Endothelial cell of umbilical vein (primary cell): ENCODE measurements around the gene GFER. TPM values are rescaled to one million over a fixed set of nuclear protein-coding genes. Genes with fewer than 3 reads are reported as not detected.

Source experiments
- BruUV-seq: library from RNA; stranded (reverse); fragments of 400-500 nt; replicated peaks from 2 replicates; lab custom pipeline; 2021; lab: Mats Ljungman, UMichigan
- CTCF ChIA-PET: fragments of 300-600, 350-600 bp; sonication (Branson Sonifier 250); formaldehyde crosslinking; loops from one replicate; lab custom pipeline; 2021; ENCODE audit warnings: antibody characterized with exemption, inconsistent platforms; lab: Charles Lee
- POLR2A ChIA-PET: fragments of 300-600, 350-600 bp; sonication (Branson Sonifier 250); formaldehyde crosslinking; loops from one replicate; lab custom pipeline; 2021; ENCODE audit warnings: antibody characterized with exemption, inconsistent platforms; lab: Charles Lee
- DNase-seq: peaks from one replicate; pipeline ENCODE4 v3.0.0-alpha.2; 2011; ENCODE audit warnings: low read depth, low spot score
- FAIRE-seq: peaks from 2 replicates; lab custom pipeline; 2011; peaks lifted over from hg19 to GRCh38; lab: Jason Lieb, UNC
- H2AFZ ChIP-seq: 2 replicates; pipeline ENCODE4 v1.6.0; 2012; ENCODE audit warnings: low read depth, low read length, control low read depth, inconsistent platforms
- H3K27ac ChIP-seq: 2 replicates; pipeline ENCODE4 v1.5.1; 2011; ENCODE audit warnings: low read depth, mild to moderate bottlenecking, control low read depth, low read length, moderate library complexity; ENCODE audit not compliant: insufficient read depth
- H3K27me3 ChIP-seq, 2 experiments: 2 replicates each; pipeline versions ENCODE4 v1.6.0 to v1.6.1; 2011; ENCODE audit warnings: low read length in 2 of 2, mixed read lengths in 1 of 2; ENCODE audit not compliant: control insufficient read depth in 2 of 2, insufficient read depth in 2 of 2
- H3K36me3 ChIP-seq, 2 experiments: 2 replicates in 1 of 2; 3 replicates in 1 of 2; pipeline ENCODE4 v1.5.1; 2011; ENCODE audit warnings: low read length in 2 of 2, mild to moderate bottlenecking in 1 of 2, moderate library complexity in 1 of 2; ENCODE audit not compliant: control insufficient read depth in 2 of 2, insufficient read depth in 2 of 2; ENCODE audit errors: extremely low read depth in 1 of 2
- H3K4me1 ChIP-seq: 3 replicates; pipeline ENCODE4 v1.5.1; 2011; ENCODE audit warnings: mild to moderate bottlenecking, low read length; ENCODE audit not compliant: control insufficient read depth, insufficient read depth; ENCODE audit errors: extremely low read depth
- H3K4me2 ChIP-seq: 2 replicates; pipeline ENCODE4 v1.6.1; 2011; ENCODE audit warnings: low read length, control low read depth, mixed read lengths; ENCODE audit not compliant: insufficient read depth
- H3K4me3 ChIP-seq, 3 experiments: fragments of 200-600 bp in 1 of 3; sonication (generic), shearing (Covaris generic) in 1 of 3; replicated peaks in 1 of 3; 2 replicates each; pipeline ENCODE4 v1.5.1; 2011 to 2016; ENCODE audit warnings: control low read depth in 3 of 3, low read length in 3 of 3, mild to moderate bottlenecking in 2 of 3, inconsistent platforms in 1 of 3, low read depth in 1 of 3, moderate library complexity in 1 of 3; ENCODE audit not compliant: insufficient read depth in 1 of 3
- H3K79me2 ChIP-seq: 2 replicates; pipeline ENCODE4 v1.6.0; 2012; ENCODE audit warnings: low read length, inconsistent platforms; ENCODE audit not compliant: control insufficient read depth, insufficient read depth
- H3K9ac ChIP-seq: replicated peaks from 2 replicates; pipeline ENCODE3; 2011; ENCODE audit warnings: low read length, control low read depth; ENCODE audit not compliant: insufficient read depth; ENCODE audit errors: extremely low read depth
- H3K9me1 ChIP-seq: replicated peaks from 3 replicates; pipeline ENCODE4 v1.6.0; 2011; ENCODE audit warnings: mild to moderate bottlenecking, low read length; ENCODE audit not compliant: control insufficient read depth, insufficient read depth; ENCODE audit errors: extremely low read depth
- H3K9me3 ChIP-seq: replicated peaks from 2 replicates; pipeline ENCODE4 v1.5.1; 2012; ENCODE audit warnings: low read length, inconsistent platforms; ENCODE audit not compliant: control insufficient read depth, insufficient read depth
- H4K20me1 ChIP-seq: replicated peaks from 2 replicates; pipeline ENCODE3; 2011; ENCODE audit warnings: mild to moderate bottlenecking, low read length; ENCODE audit not compliant: control insufficient read depth, insufficient read depth; ENCODE audit errors: extremely low read depth
- FOS ChIP-seq: IDR thresholded peaks from 2 replicates; pipeline ENCODE4 v1.6.1; 2011; ENCODE audit warnings: mild to moderate bottlenecking, low read length, moderate library complexity, borderline replicate concordance; ENCODE audit not compliant: insufficient read depth
- GATA2 ChIP-seq: IDR thresholded peaks from 2 replicates; pipeline ENCODE4 v1.7.0; 2011; ENCODE audit warnings: low read depth, mild to moderate bottlenecking, moderate library complexity, mixed read lengths, low read length; ENCODE audit not compliant: insufficient read length, insufficient read depth
- JUN ChIP-seq: IDR thresholded peaks from 2 replicates; pipeline ENCODE4 v1.6.1; 2011; ENCODE audit warnings: borderline replicate concordance, low read depth; ENCODE audit not compliant: insufficient read length, insufficient read depth
- POLR2A ChIP-seq: IDR thresholded peaks from 2 replicates; pipeline ENCODE4 v1.6.1; 2012; ENCODE audit warnings: low read depth, mild to moderate bottlenecking, control low read depth, low read length
- POLR2AphosphoS5 ChIP-seq: IDR thresholded peaks from 2 replicates; pipeline ENCODE4 v1.6.1; 2012; ENCODE audit warnings: low read depth, mild to moderate bottlenecking, control low read depth, low read length, moderate library complexity; ENCODE audit not compliant: insufficient read depth
- dilution Hi-C: fragments of 300-500 bp; cut with MboI; formaldehyde crosslinking; loops from one replicate; pipeline ENCODE4 v1.15.0; 2019; ENCODE audit warnings: low sequenced_read_pairs; ENCODE audit not compliant: extremely low pct_ligation_motif_present
- intact Hi-C: fragments of 100-400 bp; cut with micrococcal nuclease; formaldehyde crosslinking; loops from one replicate; pipeline ENCODE4 v1.10.0; 2022
- polyA plus RNA-seq, 4 experiments: library from polyadenylated mRNA; depleted of rRNA in 3 of 4; stranded (reverse) in 3 of 4; unstranded in 1 of 4; fragments of >200 nt; gene quantifications; 2 replicates each; pipeline versions ENCODE4 v1.2.1 to v1.2.3, GENCODE V29; 2011 to 2012; ENCODE audit warnings: missing spikeins in 1 of 4
- total RNA-seq: library from RNA; stranded (reverse); gene quantifications from 2 replicates; pipeline ENCODE4 v1.2.3, GENCODE V29; 2021
- TF ChIP-seq, protein P1 (sequence below): IDR thresholded peaks from 2 replicates; pipeline ENCODE4 v1.6.1; 2011; ENCODE audit not compliant: insufficient read depth, insufficient read length

Gene GFER
- total and polyA plus RNA-seq, 2 donors (not counting 3 experiments of a cell fraction or from before 2014, with no cell fraction given): 13.7 to 29.9 TPM

DNA sequence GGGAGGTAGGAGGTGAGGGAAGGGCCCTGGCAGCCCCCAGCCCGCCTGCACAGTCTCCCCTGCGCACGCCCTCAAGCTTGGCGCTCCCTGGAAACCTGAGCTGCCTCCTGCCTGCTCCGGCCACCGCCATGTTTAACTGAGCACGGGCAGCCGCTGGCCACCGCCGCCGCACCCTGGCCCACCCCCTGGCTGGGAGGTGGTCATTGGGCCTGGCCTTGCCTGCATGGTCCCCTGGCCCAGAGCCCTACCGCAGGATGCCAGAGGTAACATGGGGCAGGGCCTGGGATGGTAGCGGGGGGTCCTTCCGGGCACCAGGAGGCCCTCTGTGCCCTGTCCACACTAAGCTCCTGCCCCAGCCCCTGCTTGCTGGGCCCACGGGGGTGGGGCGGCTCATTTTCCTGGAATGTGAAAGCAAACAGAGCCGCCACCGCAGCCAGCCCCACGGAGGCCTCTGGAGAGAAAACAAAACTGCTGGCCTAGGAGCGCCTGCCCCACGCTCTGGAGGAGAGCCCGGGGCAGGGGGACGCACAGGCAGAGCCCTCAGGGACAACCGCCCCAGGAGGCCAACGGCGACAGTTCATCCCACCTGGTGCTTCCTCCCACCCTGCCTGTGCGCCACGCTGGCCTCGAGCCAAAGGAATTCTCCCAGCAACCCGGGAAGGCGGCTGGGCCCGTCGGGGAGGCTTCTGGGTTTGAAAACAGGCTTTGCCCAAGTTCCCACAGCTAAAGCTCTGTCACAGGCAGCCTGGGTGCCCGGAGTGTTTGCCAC lies 51.6 kb downstream of the GFER start:
- FAIRE-seq (no peak), DNase-seq (peak; percentile 62)
- TF ChIP-seq POLR2A: peak; percentile 12
- TF ChIP-seq POLR2AphosphoS5: peak; percentile 32
- no peak for TF ChIP-seq FOS
- H3K9ac ChIP-seq: peak overlapping the region; percentile 37
- intact Hi-C loops (no loop called here), dilution Hi-C loops (loop anchor here (25.0 kb wide), 1 partner anchor 127 kb away; the partner anchor contains the start of gene TRAF7)
- H3K27me3 ChIP-seq: no peaks in the 10 kb centered on the region
- ChIA-PET CTCF (interaction anchor here (1.0 to 1.7 kb wide), 3 partner anchors 12 to 105 kb away, joined by 3 to 6 read pairs (median 3); partner anchors contain the start of genes NTHL1 and TSC2), POLR2A (no interaction called here)
- peak overlapping the region; percentile 62 for H3K27ac ChIP-seq
- peaks cover 0 to 10% of the 10 kb centered on the region in 2 experiments for H3K36me3 ChIP-seq
- peaks cover 49% of the 10 kb centered on the region for H3K4me1 ChIP-seq
- no peaks in the 10 kb centered on the region for H4K20me1 ChIP-seq
- H3K9me3 ChIP-seq: no peaks in the 10 kb centered on the region
- H3K79me2 ChIP-seq: peaks cover 10% of the 10 kb centered on the region
- no peak overlapping the region for H3K4me3 ChIP-seq
- no peaks in the 10 kb centered on the region for H3K9me1 ChIP-seq
- no TSS peak for BruUV-seq
- H2AFZ ChIP-seq: peak overlapping the region; percentile 52
- peak overlapping the region; percentile 27 for H3K4me2 ChIP-seq

DNA sequence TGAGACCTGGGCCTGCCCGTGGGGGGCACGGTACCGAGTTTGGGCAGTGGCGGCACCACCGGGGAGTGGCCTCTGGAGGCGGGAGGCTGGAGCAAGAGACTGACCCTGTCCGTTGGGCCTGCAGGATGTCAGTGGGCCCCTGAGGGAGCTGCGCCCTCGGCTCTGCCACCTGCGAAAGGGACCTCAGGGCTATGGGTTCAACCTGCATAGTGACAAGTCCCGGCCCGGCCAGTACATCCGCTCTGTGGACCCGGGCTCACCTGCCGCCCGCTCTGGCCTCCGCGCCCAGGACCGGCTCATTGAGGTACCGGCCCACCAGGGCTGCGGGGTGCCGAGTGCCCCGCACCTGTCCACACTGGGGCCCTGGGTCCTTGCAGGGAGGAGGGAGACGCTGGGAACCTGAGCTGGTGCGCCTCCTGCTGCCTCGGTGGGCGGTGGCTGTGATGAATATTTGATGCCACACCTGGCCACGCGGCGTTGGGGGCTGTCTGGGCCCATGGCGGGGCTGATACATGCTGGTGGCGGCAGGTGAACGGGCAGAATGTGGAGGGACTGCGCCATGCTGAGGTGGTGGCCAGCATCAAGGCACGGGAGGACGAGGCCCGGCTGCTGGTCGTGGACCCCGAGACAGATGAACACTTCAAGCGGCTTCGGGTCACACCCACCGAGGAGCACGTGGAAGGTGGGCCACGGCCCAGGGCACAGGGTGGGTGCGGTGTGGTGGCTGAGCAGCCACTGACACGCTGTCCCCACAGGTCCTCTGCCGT lies 52.4 kb downstream of the GFER start:
- BruUV-seq: no TSS peak
- Histone ChIP-seq H3K79me2 (peaks cover 10% of the 10 kb centered on the region), H3K9me3 (no peaks in the 10 kb centered on the region), H3K4me3 (no peak overlapping the region), H3K9ac (peak overlapping the region; percentile 37), H2AFZ (no peak overlapping the region), H3K4me1 (peaks cover 42% of the 10 kb centered on the region), H3K27ac (peak overlapping the region; percentile 62), H3K4me2 (peak overlapping the region; percentile 27), H3K36me3 (peaks cover 0 to 10% of the 10 kb centered on the region in 2 experiments), H4K20me1 (no peaks in the 10 kb centered on the region), H3K9me1 (no peaks in the 10 kb centered on the region), H3K27me3 (no peaks in the 10 kb centered on the region)
- FAIRE-seq (no peak), DNase-seq (no peak)
- CTCF ChIA-PET: interaction anchor here (1.0 to 1.7 kb wide), 3 partner anchors 11 to 104 kb away, joined by 3 to 6 read pairs (median 3); partner anchors contain the start of genes NTHL1 and TSC2
- dilution Hi-C loops (loop anchor here (25.0 kb wide), 1 partner anchor 126 kb away; the partner anchor contains the start of gene TRAF7), intact Hi-C loops (no loop called here)
- POLR2A ChIA-PET: no interaction called here
- TF ChIP-seq JUN: no peak
- TF ChIP-seq, protein P1, sequence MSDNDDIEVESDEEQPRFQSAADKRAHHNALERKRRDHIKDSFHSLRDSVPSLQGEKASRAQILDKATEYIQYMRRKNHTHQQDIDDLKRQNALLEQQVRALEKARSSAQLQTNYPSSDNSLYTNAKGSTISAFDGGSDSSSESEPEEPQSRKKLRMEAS: no peak
- TF ChIP-seq POLR2A: no peak
- no peak for TF ChIP-seq GATA2
